Hypothalamus (tissue), 51 donors: ENCODE results near the gene SERINC5.
"Not testable (repeated sequence)": the region's sequence is repeated elsewhere in the genome, so short reads cannot be mapped to it uniquely, and the experiment has no call there.

Experiments used
- DNase-seq, 51 donors: peaks; one replicate each; lab custom pipeline; 2025; lab: John Stamatoyannopoulos, UW

SERINC5 gene

GRCh38 chr5:80181618-80182211 is 74.1 kb downstream of the SERINC5 start:
- DNase-seq = no peak

DNA sequence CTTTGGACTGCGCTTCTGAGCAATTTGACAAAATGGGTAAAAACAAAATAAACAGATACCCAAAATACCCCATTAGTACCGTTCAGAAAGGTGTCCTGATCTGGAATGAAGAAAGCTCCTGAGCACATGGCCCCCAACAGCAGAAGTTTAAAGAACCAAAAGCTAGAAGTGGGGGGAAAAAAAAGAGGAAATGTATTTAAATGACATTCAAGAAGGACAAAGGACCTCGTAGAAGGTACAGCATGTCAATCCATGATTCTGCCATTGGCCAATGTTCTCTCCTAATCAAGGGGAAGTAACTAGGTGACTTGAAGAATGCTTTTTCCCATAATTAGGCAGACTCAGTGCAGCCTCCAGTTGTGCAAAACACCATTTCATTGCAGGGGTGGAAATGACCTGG is 78.6 kb downstream of the SERINC5 start:
- no peak for DNase-seq

DNA sequence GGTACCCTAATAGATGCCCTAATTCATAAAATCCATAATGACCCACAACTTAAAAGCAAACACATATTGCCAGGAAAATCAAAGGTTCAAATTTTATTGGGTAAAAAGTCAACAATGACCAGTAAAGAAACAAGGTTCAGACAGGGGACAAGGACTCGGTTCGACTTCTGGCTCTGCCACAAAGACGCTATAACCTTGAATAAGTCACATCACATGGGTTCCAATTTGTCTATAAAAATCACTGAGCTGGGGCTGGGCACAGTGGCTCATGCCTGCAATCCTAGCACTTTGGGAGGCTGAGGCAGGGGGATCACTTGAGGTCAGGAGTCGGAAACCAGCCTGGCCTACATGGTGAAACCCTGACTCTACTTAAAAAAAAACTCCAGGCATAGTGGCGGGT is 80.5 kb downstream of the SERINC5 start:
- no peak for DNase-seq

GRCh38 chr5:80174790-80175189 is 81.1 kb downstream of the SERINC5 start:
- DNase-seq = no peak

GRCh38 chr5:80172067-80172695 is 83.7 kb downstream of the SERINC5 start:
- DNase-seq = peak in 1 of 51 donors; percentile 18

- no peak for DNase-seq
These were observed 85.7 kb downstream of the SERINC5 start for GRCh38 chr5:80170117-80170535.

DNA sequence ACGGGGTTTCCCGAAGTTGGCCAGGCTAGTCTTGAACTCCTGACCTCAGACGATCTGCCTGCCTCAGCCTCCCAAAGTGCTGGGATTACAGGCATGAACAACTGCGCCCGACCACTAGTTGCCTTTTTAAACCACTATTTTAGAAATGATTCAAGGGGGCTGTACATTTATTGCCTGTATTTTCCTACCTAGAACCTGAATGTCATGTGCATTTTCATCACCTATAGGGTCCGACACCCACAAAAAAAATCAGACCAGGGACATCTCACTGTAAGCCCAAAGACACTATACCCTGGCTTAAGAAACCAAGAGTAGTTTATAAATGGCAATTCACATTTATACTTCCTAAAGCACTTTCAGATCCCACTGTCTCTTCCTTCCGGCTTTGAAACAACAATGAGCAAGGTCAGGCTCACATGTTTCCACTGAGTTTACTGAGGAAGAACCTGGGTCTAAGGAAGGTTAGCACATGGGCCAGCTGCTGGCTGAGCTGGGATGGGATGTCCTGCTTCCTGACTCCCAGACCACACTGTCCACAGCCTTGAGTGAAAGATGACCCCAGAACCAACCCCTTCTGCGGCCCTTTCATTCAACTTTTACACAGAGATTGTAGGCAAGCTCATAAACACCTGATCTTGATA is 87.3 kb downstream of the SERINC5 start:
- no peak for DNase-seq

DNA sequence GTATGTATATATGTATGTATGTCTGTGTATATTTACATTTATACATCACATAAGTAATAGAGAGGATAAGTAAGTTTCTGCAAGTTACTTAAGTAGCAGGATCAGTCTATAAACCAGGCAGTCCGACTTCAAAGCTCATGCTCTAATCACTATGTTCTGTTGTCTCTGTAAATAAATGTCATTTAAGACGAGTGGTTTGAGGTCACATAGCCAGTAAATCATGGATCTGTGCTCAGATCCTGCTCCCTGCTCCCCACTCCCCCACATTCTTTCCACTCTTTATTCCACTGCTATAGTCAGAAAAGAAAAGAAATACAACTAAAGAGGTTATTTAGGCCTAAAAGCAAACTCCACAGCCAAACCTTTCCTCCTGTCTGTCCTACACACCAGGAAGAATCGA is 90.4 kb downstream of the SERINC5 start:
- DNase-seq = no peak

GRCh38 chr5:80161165-80161564 is 94.7 kb downstream of the SERINC5 start:
- no peak for DNase-seq

DNA sequence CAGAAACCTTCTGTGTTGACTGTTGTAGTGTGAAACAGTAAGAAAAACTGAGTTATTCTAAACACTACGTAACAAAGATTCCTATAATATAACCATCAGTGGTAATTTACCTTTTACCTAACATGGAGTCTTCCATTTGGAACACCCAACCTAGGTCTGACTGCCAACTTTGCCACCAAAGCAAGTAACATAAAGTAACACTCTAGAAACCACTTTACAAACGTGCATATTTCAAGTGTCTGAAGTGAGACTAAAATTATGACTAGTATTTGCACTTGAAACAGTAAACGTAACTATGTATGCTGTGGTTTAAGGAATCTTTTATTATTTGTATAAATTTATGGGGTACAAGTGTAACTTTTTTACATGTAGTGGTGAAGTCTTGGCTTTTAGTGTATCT is 95.6 kb downstream of the SERINC5 start:
- DNase-seq = no peak

DNA sequence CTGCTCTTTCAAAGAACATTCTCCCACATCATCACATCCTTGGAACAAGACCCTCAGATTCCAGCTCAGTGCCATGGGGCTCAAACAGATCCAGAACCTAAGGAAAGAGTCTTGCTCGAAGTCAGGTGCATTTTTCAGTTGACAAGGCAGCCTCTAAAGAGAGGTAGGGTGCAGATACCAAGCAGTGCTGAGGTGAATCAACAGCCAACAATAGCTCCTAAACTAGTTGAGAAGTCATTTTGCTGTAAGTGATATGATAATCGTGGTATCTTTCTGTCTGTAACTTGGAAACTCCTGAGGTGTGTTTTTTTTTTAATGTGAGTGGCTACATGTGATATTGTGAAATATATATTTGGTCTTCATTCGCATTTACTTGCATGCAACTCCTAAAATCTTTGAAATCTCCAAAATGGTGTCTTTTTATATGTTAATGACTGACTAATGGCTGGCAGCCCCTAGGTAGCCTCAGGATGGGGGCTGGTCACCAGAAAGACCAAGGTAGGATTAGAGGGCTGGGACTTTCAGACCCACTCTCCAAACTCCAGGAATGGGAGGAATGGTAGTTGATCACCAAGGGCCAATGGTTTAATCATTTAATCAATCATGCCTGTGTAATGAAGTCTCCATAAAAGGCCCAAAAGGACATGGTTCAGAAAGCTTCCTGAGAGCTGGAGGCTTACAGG is 96.6 kb downstream of the SERINC5 start:
- DNase-seq = no peak

DNA sequence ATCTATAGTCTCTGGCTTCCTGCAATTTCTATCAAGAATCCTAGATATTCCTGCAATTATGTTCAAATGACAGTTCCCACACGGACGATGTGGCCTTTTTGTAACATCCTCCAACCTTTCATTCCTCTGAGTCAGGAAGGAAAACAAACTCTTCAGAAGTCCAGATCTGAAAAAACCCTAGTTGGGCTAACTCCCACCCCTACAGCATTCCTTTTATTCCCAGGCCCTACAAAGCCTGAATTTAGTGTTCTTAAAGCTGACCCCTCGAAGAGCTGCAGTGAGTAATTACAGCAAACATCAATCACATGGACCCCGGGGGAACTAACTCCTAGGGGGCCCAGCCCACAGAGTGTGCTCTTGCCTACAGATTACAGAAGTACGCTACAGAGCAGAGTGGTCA is 99.7 kb downstream of the SERINC5 start:
- no peak for DNase-seq

GRCh38 chr5:80154749-80155148 is 101.1 kb downstream of the SERINC5 start:
- DNase-seq = no peak

DNA sequence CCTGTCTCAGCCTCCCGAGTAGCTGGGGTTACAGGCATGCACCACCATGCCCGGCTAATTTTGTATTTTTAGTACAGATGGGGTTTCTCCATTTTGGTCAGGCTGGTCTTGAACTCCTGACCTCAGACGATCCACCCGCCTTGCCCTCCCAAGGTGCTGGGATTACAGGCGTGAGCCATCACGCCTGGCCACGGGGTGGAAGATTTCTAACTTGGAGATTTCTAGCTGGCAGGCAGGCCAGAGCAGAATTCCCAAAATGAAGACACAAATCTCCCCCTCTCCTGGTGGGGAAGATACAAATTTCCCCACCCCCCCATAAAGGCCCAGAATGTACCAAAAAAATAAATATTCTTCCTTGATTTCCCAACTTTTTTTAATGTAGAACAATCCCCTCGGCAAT is 101.6 kb downstream of the SERINC5 start:
- not testable (repeated sequence) for DNase-seq

GRCh38 chr5:80153586-80154126 is 102.2 kb downstream of the SERINC5 start:
- peak in 17 of 51 donors; percentile 4 to 60 (median 27) for DNase-seq

- DNase-seq = no peak
These were observed 103.1 kb downstream of the SERINC5 start for GRCh38 chr5:80152778-80153177.

- DNase-seq = no peak
These were observed 104.0 kb downstream of the SERINC5 start for GRCh38 chr5:80151890-80152289.

GRCh38 chr5:80150731-80151130 is 105.1 kb downstream of the SERINC5 start:
- no peak for DNase-seq

- peak in 18 of 51 donors; percentile 7 to 59 (median 31) for DNase-seq
These were observed 106.7 kb downstream of the SERINC5 start for GRCh38 chr5:80149161-80149609.

DNA sequence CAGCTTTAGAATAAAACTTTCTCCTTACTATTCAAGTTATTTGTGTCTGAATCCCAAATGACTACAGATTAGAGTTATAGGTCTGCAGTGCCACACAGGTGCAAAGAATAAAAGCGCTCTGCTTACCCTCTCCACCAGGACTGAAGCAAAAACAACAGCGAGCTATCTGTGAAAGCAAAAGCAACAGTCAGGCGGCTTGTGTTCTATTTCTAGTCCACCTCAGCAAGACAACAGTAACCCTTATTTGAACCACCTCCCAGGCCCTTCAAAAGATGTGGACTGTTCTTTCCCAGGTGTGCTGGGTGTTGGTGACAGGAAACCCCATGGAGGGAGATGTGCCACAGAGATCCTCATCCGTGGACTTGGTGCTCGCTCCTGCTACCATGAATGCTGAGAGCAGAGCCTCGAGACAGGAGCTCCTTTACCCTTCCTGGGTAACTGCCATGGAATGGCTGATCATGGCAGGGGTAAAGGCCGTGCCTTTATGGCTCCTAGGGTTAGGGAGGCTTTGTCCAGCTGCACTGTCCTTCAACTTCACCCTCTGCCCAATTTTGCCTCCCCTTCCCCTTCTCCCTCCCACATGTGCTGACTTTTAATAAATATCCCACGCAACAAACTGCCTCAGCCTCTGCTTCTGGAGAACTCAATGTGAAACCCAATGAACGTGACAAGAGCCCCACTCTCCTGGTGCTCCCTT is 108.6 kb downstream of the SERINC5 start:
- DNase-seq = no peak

GRCh38 chr5:80146046-80146445 is 109.8 kb downstream of the SERINC5 start:
- DNase-seq = no peak
